Mesenchymal stem cell (in vitro differentiated cells and primary cell): ENCODE data around the gene BLMH.

ENCODE experiments used
- DNase-seq: peaks from one replicate; pipeline ENCODE4 v3.0.0-alpha.2; 2013
- H2AFZ ChIP-seq: one replicate; pipeline ENCODE4 v1.6.1; 2013; ENCODE audit warnings: low read depth, mild to moderate bottlenecking, control low read depth, inconsistent platforms, low read length, moderate library complexity
- H2AK5ac ChIP-seq: 2 replicates; pipeline ENCODE4 v1.6.1; 2013; ENCODE audit warnings: low read length, moderate library complexity, mild to moderate bottlenecking, inconsistent platforms; ENCODE audit not compliant: severe bottlenecking
- H2BK120ac ChIP-seq: one replicate; pipeline ENCODE4 v1.6.1; 2013; ENCODE audit warnings: low read depth, mild to moderate bottlenecking, inconsistent platforms, low read length, moderate library complexity
- H2BK12ac ChIP-seq, 2 experiments: one replicate each; pipeline ENCODE4 v1.6.1; 2013; ENCODE audit warnings: inconsistent platforms in 2 of 2, low read length in 2 of 2, mild to moderate bottlenecking in 2 of 2, moderate library complexity in 2 of 2, control low read depth in 1 of 2
- H2BK15ac ChIP-seq: one replicate; pipeline ENCODE4 v1.6.1; 2013; ENCODE audit warnings: mild to moderate bottlenecking, low read depth, inconsistent platforms; ENCODE audit not compliant: poor library complexity, severe bottlenecking
- H2BK5ac ChIP-seq: 2 replicates; pipeline ENCODE4 v1.6.1; 2013; ENCODE audit warnings: low read depth, mild to moderate bottlenecking, low read length, control low read depth, inconsistent platforms; ENCODE audit not compliant: poor library complexity, severe bottlenecking
- H3K14ac ChIP-seq, 2 experiments: one replicate each; pipeline ENCODE4 v1.6.1; 2013; ENCODE audit warnings: inconsistent platforms in 2 of 2, low read length in 2 of 2, control low read depth in 1 of 2, mild to moderate bottlenecking in 1 of 2, moderate library complexity in 1 of 2
- H3K18ac ChIP-seq, 2 experiments: one replicate each; pipeline ENCODE4 v1.6.1; 2013; ENCODE audit warnings: inconsistent platforms in 2 of 2, low read length in 2 of 2, control low read depth in 1 of 2, low read depth in 1 of 2, mild to moderate bottlenecking in 1 of 2
- H3K23ac ChIP-seq, 2 experiments: one replicate each; pipeline ENCODE4 v1.6.1; 2013; ENCODE audit warnings: inconsistent platforms in 2 of 2, low read length in 2 of 2, mild to moderate bottlenecking in 2 of 2, moderate library complexity in 2 of 2, control low read depth in 1 of 2
- H3K27ac ChIP-seq: 2 replicates; pipeline ENCODE4 v1.5.1; 2013; ENCODE audit warnings: mild to moderate bottlenecking, moderate library complexity, low read length, control low read depth, inconsistent platforms; ENCODE audit not compliant: poor library complexity, severe bottlenecking
- H3K27me3 ChIP-seq, 2 experiments: 2 replicates each; pipeline versions ENCODE4 v1.6.1 to v1.7.0; 2013; ENCODE audit warnings: low read length in 2 of 2, mild to moderate bottlenecking in 2 of 2, moderate library complexity in 2 of 2, control low read depth in 1 of 2, inconsistent platforms in 1 of 2; ENCODE audit not compliant: control insufficient read depth in 1 of 2, insufficient read depth in 1 of 2
- H3K36me3 ChIP-seq, 2 experiments: 2 replicates each; pipeline versions ENCODE4 v1.6.1 to v1.7.0; 2013; ENCODE audit warnings: low read length in 2 of 2, control low read depth in 1 of 2, inconsistent platforms in 1 of 2, low read depth in 1 of 2, mild to moderate bottlenecking in 1 of 2; ENCODE audit not compliant: insufficient read depth in 2 of 2, control insufficient read depth in 1 of 2
- H3K4ac ChIP-seq, 2 experiments: one replicate each; pipeline ENCODE4 v1.6.1; 2013; ENCODE audit warnings: inconsistent platforms in 2 of 2, low read length in 2 of 2, mild to moderate bottlenecking in 2 of 2, moderate library complexity in 2 of 2, control low read depth in 1 of 2, low read depth in 1 of 2
- H3K4me1 ChIP-seq: 2 replicates; pipeline ENCODE4 v1.6.1; 2013; ENCODE audit warnings: low read depth, low read length, control low read depth; ENCODE audit not compliant: control insufficient read depth, insufficient read depth
- H3K4me2 ChIP-seq: 2 replicates; pipeline ENCODE4 v1.6.1; 2013; ENCODE audit warnings: low read length, mild to moderate bottlenecking, inconsistent platforms; ENCODE audit not compliant: poor library complexity, severe bottlenecking
- H3K4me3 ChIP-seq, 2 experiments: 2 replicates each; pipeline versions ENCODE4 v1.5.1 to v1.7.0; 2013; ENCODE audit warnings: low read length in 2 of 2, mild to moderate bottlenecking in 2 of 2, control low read depth in 1 of 2, low read depth in 1 of 2; ENCODE audit not compliant: insufficient read depth in 1 of 2
- H3K79me1 ChIP-seq: replicated peaks from 2 replicates; pipeline ENCODE4 v1.6.1; 2013; ENCODE audit warnings: mild to moderate bottlenecking, control low read depth, low read length, inconsistent platforms; ENCODE audit not compliant: poor library complexity, severe bottlenecking
- H3K9ac ChIP-seq: 2 replicates; pipeline ENCODE4 v1.7.0; 2013; ENCODE audit warnings: mild to moderate bottlenecking, low read length, moderate library complexity
- H3K9me3 ChIP-seq: 2 replicates; pipeline ENCODE4 v1.7.0; 2013; ENCODE audit warnings: mild to moderate bottlenecking, low read length; ENCODE audit not compliant: control insufficient read depth
- H4K8ac ChIP-seq: one replicate; pipeline ENCODE4 v1.6.1; 2013; ENCODE audit warnings: inconsistent platforms, mild to moderate bottlenecking, low read length, moderate library complexity
- H4K91ac ChIP-seq: one replicate; pipeline ENCODE4 v1.6.1; 2013; ENCODE audit warnings: mild to moderate bottlenecking, low read length, inconsistent platforms
- WGBS: methylation state at CpG from one replicate; pipeline ENCODE4 v1.1.7; 2013; ENCODE audit warnings: mixed read lengths; 5-methylcytosine and 5-hydroxymethylcytosine counted together

BLMH gene

GRCh38 chr17:30228011-30228410 lies 63.7 kb downstream of the BLMH start:
- H2BK15ac ChIP-seq: no peak overlapping the region
- no peak overlapping the region for H3K27ac ChIP-seq
- peaks cover 26 to 45% of the 10 kb centered on the region in 2 experiments for H3K27me3 ChIP-seq
- no peak overlapping the region for H3K4me2 ChIP-seq
- H4K8ac ChIP-seq: no peak overlapping the region
- no peak overlapping the region for H3K9ac ChIP-seq
- H3K4me3 ChIP-seq: no peak overlapping the region
- no peaks in the 10 kb centered on the region for H3K79me1 ChIP-seq
- no peak overlapping the region for H3K23ac ChIP-seq
- DNase-seq: no peak
- no peaks in the 10 kb centered on the region for H3K36me3 ChIP-seq
- no peak overlapping the region for H3K18ac ChIP-seq
- H3K4ac ChIP-seq: no peak overlapping the region
- no peak overlapping the region for H3K14ac ChIP-seq
- H2AK5ac ChIP-seq: no peak overlapping the region
- H3K4me1 ChIP-seq: no peaks in the 10 kb centered on the region
- no peaks in the 10 kb centered on the region for H3K9me3 ChIP-seq
- WGBS: 70% methylated on average over 3 of the region's 3 CpGs
- no peak overlapping the region for H2AFZ ChIP-seq
- no peak overlapping the region for H2BK120ac ChIP-seq
- H2BK12ac ChIP-seq: no peak overlapping the region
- no peak overlapping the region for H2BK5ac ChIP-seq
- no peak overlapping the region for H4K91ac ChIP-seq

GRCh38 chr17:30226878-30227277 lies 64.9 kb downstream of the BLMH start:
- no peak overlapping the region for H3K27ac ChIP-seq
- no peak for DNase-seq
- WGBS: 95% methylated on average over 10 of the region's 10 CpGs

GRCh38 chr17:30225919-30226553 lies 65.7 kb downstream of the BLMH start:
- no peaks in the 10 kb centered on the region for H3K4me1 ChIP-seq
- no peak overlapping the region for H2BK15ac ChIP-seq

More at GRCh38 chr17:30226878-30227277, 64.9 kb downstream of the BLMH start:
- Histone ChIP-seq H3K4me2 (no peak overlapping the region), H4K8ac (no peak overlapping the region), H3K4me1 (no peaks in the 10 kb centered on the region), H3K36me3 (no peaks in the 10 kb centered on the region), H2AFZ (no peak overlapping the region), H2BK15ac (no peak overlapping the region), H3K27me3 (peaks cover 16 to 45% of the 10 kb centered on the region in 2 experiments), H3K4me3 (no peak overlapping the region), H2AK5ac (no peak overlapping the region), H3K18ac (no peak overlapping the region), H3K79me1 (no peaks in the 10 kb centered on the region), H2BK5ac (no peak overlapping the region), H2BK120ac (no peak overlapping the region), H3K23ac (no peak overlapping the region), H3K14ac (no peak overlapping the region), H4K91ac (no peak overlapping the region), H2BK12ac (no peak overlapping the region), H3K9me3 (no peaks in the 10 kb centered on the region), H3K9ac (no peak overlapping the region), H3K4ac (no peak overlapping the region)

GRCh38 chr17:30225112-30225511 lies 66.6 kb downstream of the BLMH start:
- no peak overlapping the region for H3K9ac ChIP-seq
- no peak overlapping the region for H3K4ac ChIP-seq
- H2BK12ac ChIP-seq: no peak overlapping the region
- no peak overlapping the region for H2BK120ac ChIP-seq
- no peak overlapping the region for H2BK5ac ChIP-seq
- H3K27me3 ChIP-seq: peaks cover 12 to 53% of the 10 kb centered on the region in 2 experiments
- 94% methylated on average over 3 of the region's 3 CpGs for WGBS
- no peak overlapping the region for H3K4me2 ChIP-seq
- H3K27ac ChIP-seq: no peak overlapping the region
- H3K36me3 ChIP-seq: no peaks in the 10 kb centered on the region
- no peak overlapping the region for H3K4me3 ChIP-seq
- no peak overlapping the region for H3K14ac ChIP-seq
- no peaks in the 10 kb centered on the region for H3K9me3 ChIP-seq
- H3K4me1 ChIP-seq: no peaks in the 10 kb centered on the region
- H3K79me1 ChIP-seq: no peaks in the 10 kb centered on the region
- DNase-seq: no peak
- no peak overlapping the region for H2AFZ ChIP-seq
- no peak overlapping the region for H3K23ac ChIP-seq
- no peak overlapping the region for H4K91ac ChIP-seq
- H2BK15ac ChIP-seq: no peak overlapping the region
- H3K18ac ChIP-seq: no peak overlapping the region
- H4K8ac ChIP-seq: no peak overlapping the region
- no peak overlapping the region for H2AK5ac ChIP-seq

More at GRCh38 chr17:30225919-30226553, 65.7 kb downstream of the BLMH start:
- Histone ChIP-seq H3K27ac (no peak overlapping the region), H4K8ac (no peak overlapping the region), H4K91ac (no peak overlapping the region), H3K36me3 (no peaks in the 10 kb centered on the region), H3K23ac (no peak overlapping the region), H3K4me3 (no peak overlapping the region), H2BK120ac (no peak overlapping the region), H3K27me3 (peaks cover 16 to 50% of the 10 kb centered on the region in 2 experiments), H2AK5ac (no peak overlapping the region), H3K4me2 (no peak overlapping the region), H3K18ac (no peak overlapping the region), H3K4ac (no peak overlapping the region), H2AFZ (no peak overlapping the region), H3K14ac (no peak overlapping the region), H3K9me3 (no peaks in the 10 kb centered on the region), H2BK5ac (no peak overlapping the region), H3K79me1 (no peaks in the 10 kb centered on the region), H2BK12ac (no peak overlapping the region), H3K9ac (no peak overlapping the region)
- 84% methylated on average over 15 of the region's 15 CpGs for WGBS
- no peak for DNase-seq
